SK-N-SH (cell line): ENCODE measurements around the gene NPTX1.

Experiments
- CTCF ChIP-seq: fragments of 200-600 bp; sonication (generic); IDR thresholded peaks from 2 replicates; pipeline ENCODE4 v1.6.1; 2017; ENCODE audit warnings: antibody characterized with exemption, mild to moderate bottlenecking, moderate library complexity
- EP300 ChIP-seq, 2 experiments: IDR thresholded peaks; 2 replicates each; pipeline versions ENCODE4 v1.4.0 to v1.6.1; 2012; ENCODE audit warnings: borderline replicate concordance in 1 of 2, low read depth in 1 of 2, low read length in 1 of 2
- EZH2phosphoT487 ChIP-seq: fragments of 200-600 bp; sonication (generic); IDR thresholded peaks from 2 replicates; pipeline ENCODE4 v1.6.1; 2017; ENCODE audit warnings: low read depth, mixed run types, mild to moderate bottlenecking, antibody characterized with exemption, moderate library complexity, borderline replicate concordance
- FOXM1 ChIP-seq: IDR thresholded peaks from 2 replicates; pipeline ENCODE4 v1.4.0; 2012; ENCODE audit warnings: low read depth, mild to moderate bottlenecking
- GATA2 ChIP-seq: sonication (generic); formaldehyde crosslinking; IDR thresholded peaks from 2 replicates; pipeline ENCODE4 v1.5.0; 2020; ENCODE audit warnings: mild to moderate bottlenecking, missing genetic modification reagents
- POLR2AphosphoS5 ChIP-seq: IDR thresholded peaks from 2 replicates; pipeline ENCODE4 v1.6.1; 2012; ENCODE audit warnings: low read depth, low read length
- TAF1 ChIP-seq: IDR thresholded peaks from 2 replicates; pipeline ENCODE4 v1.6.1; 2012; ENCODE audit warnings: low read depth, mild to moderate bottlenecking, low read length, moderate library complexity, borderline replicate concordance

GRCh38 chr17:80437532-80437931, 38.9 kb downstream of the NPTX1 start:
- TF ChIP-seq TAF1 (no peak), CTCF (no peak), FOXM1 (no peak), EP300 (IDR thresholded peaks at IDR 0.05; ENCODE audit: borderline replicate concordance in 1 of 2, low read depth in 1 of 2, low read length in 1 of 2) (no peak), GATA2 (CRISPR knock-in tag) (no peak), POLR2AphosphoS5 (no peak), EZH2phosphoT487 (no peak)
